SH-SY5Y (cell line): ENCODE measurements around the gene TREML1.

Source experiments
- GATA2 ChIP-seq: IDR thresholded peaks from 2 replicates; pipeline ENCODE4 v1.6.1; 2011; ENCODE audit warnings: mild to moderate bottlenecking, low read depth, low read length
- GATA3 ChIP-seq: IDR thresholded peaks from 2 replicates; pipeline ENCODE4 v1.6.1; 2011; ENCODE audit warnings: low read depth, mild to moderate bottlenecking, low read length, moderate library complexity

DNA sequence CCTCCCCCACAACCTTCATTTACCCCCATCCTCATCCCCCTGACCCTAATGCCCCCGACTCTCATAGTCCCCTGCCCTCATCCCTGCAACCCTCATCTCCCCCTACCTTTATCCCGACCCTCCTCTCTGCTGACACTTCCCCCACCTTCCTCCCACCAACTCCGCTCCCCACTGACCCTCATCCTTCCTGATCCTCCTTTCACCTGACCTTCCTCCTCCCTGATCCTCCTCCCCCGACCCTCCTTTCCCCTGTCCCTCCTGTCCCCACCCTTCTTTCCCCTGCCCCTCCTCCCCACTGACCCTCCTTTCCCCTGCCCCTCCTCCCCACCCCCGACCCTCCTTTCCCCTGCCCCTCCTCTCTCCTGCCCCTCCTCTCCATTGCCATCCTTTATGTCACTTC is 39.7 kb upstream of the TREML1 start:
- TF ChIP-seq GATA3 (no peak), GATA2 (no peak)
